ENCODE measurements around the gene DUSP2. TPM values are rescaled to one million over a fixed set of nuclear protein-coding genes. Genes with fewer than 3 reads are reported as not detected.

DUSP2 gene
- total RNA-seq, 4 donors from 2014 or later = 14.0 to 21.1 (median 15.6) TPM

- peaks cover 0 to 4% (median 0%) of the 10 kb centered on the region in 4 donors for H3K4me1 ChIP-seq
- TF ChIP-seq POLR2A (IDR thresholded peaks at IDR 0.05) = no peak
- TF ChIP-seq, protein P1, sequence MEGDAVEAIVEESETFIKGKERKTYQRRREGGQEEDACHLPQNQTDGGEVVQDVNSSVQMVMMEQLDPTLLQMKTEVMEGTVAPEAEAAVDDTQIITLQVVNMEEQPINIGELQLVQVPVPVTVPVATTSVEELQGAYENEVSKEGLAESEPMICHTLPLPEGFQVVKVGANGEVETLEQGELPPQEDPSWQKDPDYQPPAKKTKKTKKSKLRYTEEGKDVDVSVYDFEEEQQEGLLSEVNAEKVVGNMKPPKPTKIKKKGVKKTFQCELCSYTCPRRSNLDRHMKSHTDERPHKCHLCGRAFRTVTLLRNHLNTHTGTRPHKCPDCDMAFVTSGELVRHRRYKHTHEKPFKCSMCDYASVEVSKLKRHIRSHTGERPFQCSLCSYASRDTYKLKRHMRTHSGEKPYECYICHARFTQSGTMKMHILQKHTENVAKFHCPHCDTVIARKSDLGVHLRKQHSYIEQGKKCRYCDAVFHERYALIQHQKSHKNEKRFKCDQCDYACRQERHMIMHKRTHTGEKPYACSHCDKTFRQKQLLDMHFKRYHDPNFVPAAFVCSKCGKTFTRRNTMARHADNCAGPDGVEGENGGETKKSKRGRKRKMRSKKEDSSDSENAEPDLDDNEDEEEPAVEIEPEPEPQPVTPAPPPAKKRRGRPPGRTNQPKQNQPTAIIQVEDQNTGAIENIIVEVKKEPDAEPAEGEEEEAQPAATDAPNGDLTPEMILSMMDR (IDR thresholded peaks at IDR 0.05) = no peak
- TF ChIP-seq EP300 (IDR thresholded peaks at IDR 0.05) = no peak
- H3K27ac ChIP-seq = no peak overlapping the region
- peaks cover 0 to under 1% (median 0%) of the 10 kb centered on the region in 4 donors for H3K9me3 ChIP-seq
- no peaks in the 10 kb centered on the region for H3K36me3 ChIP-seq
- H3K27me3 ChIP-seq = no peaks in the 10 kb centered on the region
- no peak overlapping the region for H3K4me3 ChIP-seq
- DNase-seq (ENCODE audit: low spot score in 2 of 2) = no peak
- WGBS, 2 donors = 82 to 83% methylated on average over 15 to 16 of the region's 16 CpGs
Measured at GRCh38 chr2:96154506-96155380, 9.5 kb upstream of the DUSP2 start.

- DNase-seq (ENCODE audit: low spot score in 2 of 2) = no peak
- Histone ChIP-seq H3K4me3 (no peak overlapping the region), H3K36me3 (no peaks in the 10 kb centered on the region), H3K9me3 (no peaks in the 10 kb centered on the region), H3K4me1 (peaks cover 0 to 5% (median 0%) of the 10 kb centered on the region in 4 donors), H3K27ac (no peak overlapping the region), H3K27me3 (no peaks in the 10 kb centered on the region)
- TF ChIP-seq, protein P1 (IDR thresholded peaks at IDR 0.05) = no peak
- TF ChIP-seq EP300 (IDR thresholded peaks at IDR 0.05) (no peak), POLR2A (IDR thresholded peaks at IDR 0.05) (no peak)
- WGBS, 2 donors = 70 to 80% methylated on average over 5 of the region's 7 CpGs
Measured at GRCh38 chr2:96153991-96154431, 8.8 kb upstream of the DUSP2 start.

DNA sequence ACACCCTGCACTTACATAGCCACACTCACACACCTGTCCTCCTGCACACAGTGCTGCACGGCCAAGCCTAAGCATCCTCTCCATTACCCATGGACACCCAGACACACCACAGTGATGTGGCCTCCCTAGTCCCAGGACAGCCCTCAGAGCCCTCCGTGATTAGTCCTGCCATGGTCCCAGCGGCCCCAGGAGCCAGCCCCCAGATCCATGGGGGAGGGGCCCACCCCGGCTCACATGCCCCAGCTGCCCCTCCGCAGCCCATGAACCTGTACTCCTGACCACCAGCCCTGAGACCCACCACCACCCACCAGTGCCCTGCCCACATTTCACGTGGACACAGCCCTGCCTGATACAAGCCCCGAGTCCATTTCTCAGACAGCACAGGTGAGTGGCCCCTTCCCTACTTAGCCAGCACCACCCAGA lies 8.1 kb upstream of the DUSP2 start:
- Histone ChIP-seq H3K27ac (no peak overlapping the region), H3K36me3 (no peaks in the 10 kb centered on the region), H3K27me3 (no peaks in the 10 kb centered on the region), H3K4me3 (no peak overlapping the region), H3K4me1 (peaks cover 0 to 8% (median 0%) of the 10 kb centered on the region in 4 donors), H3K9me3 (no peaks in the 10 kb centered on the region)
- no peak for DNase-seq (ENCODE audit: low spot score in 2 of 2)
- WGBS, 2 donors = 89 to 90% methylated on average over 7 of the region's 7 CpGs
- TF ChIP-seq, protein P1 (IDR thresholded peaks at IDR 0.05) = no peak
- TF ChIP-seq EP300 (IDR thresholded peaks at IDR 0.05) = no peak
- no peak for TF ChIP-seq POLR2A (IDR thresholded peaks at IDR 0.05)

GRCh38 chr2:96152304-96153161 lies 7.3 kb upstream of the DUSP2 start:
- WGBS, 2 donors = 77 to 78% methylated on average over 13 of the region's 13 CpGs
- Histone ChIP-seq H3K9me3 (no peaks in the 10 kb centered on the region), H3K27ac (no peak overlapping the region), H3K36me3 (no peaks in the 10 kb centered on the region), H3K4me1 (peaks cover 0 to 11% (median 0%) of the 10 kb centered on the region in 4 donors), H3K27me3 (no peaks in the 10 kb centered on the region), H3K4me3 (no peak overlapping the region)
- TF ChIP-seq POLR2A (IDR thresholded peaks at IDR 0.05) (no peak), EP300 (IDR thresholded peaks at IDR 0.05) (no peak)
- TF ChIP-seq, protein P1 (IDR thresholded peaks at IDR 0.05) = no peak
- DNase-seq (ENCODE audit: low spot score in 2 of 2) = no peak
